ENCODE measurements around the gene LHFPL2.

LHFPL2 gene

GRCh38 chr5:78503958-78504653 is 144.5 kb downstream of the LHFPL2 start:
- TF ChIP-seq CTCF (IDR thresholded peaks at IDR 0.05; ENCODE audit: low read depth, low read length): no peak
- DNase-seq (ENCODE audit: extremely low read depth, low read depth): no peak

- DNase-seq (ENCODE audit: extremely low read depth, low read depth): no peak
- TF ChIP-seq CTCF (IDR thresholded peaks at IDR 0.05; ENCODE audit: low read depth, low read length): no peak
These were observed 146.9 kb downstream of the LHFPL2 start for GRCh38 chr5:78501411-78502352.

- no peak for DNase-seq (ENCODE audit: extremely low read depth, low read depth)
- no peak for TF ChIP-seq CTCF (IDR thresholded peaks at IDR 0.05; ENCODE audit: low read depth, low read length)
These were observed 147.7 kb downstream of the LHFPL2 start for GRCh38 chr5:78500871-78501270.

GRCh38 chr5:78500028-78500427 is 148.5 kb downstream of the LHFPL2 start:
- no peak for TF ChIP-seq CTCF (IDR thresholded peaks at IDR 0.05; ENCODE audit: low read depth, low read length)
- no peak for DNase-seq (ENCODE audit: extremely low read depth, low read depth)

- TF ChIP-seq CTCF (IDR thresholded peaks at IDR 0.05; ENCODE audit: low read depth, low read length): no peak
- no peak for DNase-seq (ENCODE audit: extremely low read depth, low read depth)
These were observed 149.1 kb downstream of the LHFPL2 start for GRCh38 chr5:78499485-78499884.

GRCh38 chr5:78497573-78498533 is 150.7 kb downstream of the LHFPL2 start:
- DNase-seq (ENCODE audit: extremely low read depth, low read depth): no peak
- TF ChIP-seq CTCF (IDR thresholded peaks at IDR 0.05; ENCODE audit: low read depth, low read length): no peak
